ENCODE results near the gene NNMT. TPM values are rescaled to one million over a fixed set of nuclear protein-coding genes. Genes with fewer than 3 reads are reported as not detected.

NNMT gene
- total RNA-seq, 1 donor from 2014 or later = 0.54 TPM

DNA sequence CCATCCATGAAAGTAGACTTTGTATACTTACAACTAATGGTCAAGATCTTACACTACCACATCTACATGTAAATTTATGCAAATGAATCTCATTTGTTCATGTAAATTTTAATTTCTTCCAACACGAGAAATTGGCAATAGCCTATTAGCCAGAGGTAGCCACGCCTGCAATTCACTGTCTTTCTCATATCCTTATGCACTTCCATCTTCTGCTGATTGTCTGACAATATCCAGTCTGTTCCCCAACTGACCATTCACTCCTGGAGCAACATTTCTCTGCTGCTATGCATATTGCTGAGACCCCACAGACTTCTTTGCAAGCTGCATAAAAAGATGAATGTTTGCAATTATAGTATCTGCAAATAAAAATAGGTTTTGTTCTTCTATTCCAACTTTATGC is 2.5 kb downstream of the NNMT start:
- peaks cover 42% of the 10 kb centered on the region for H3K9me3 Mint-ChIP-seq
- DNase-seq (ENCODE audit: low spot score in 2 of 2, unreplicated experiment in 2 of 2) = no peak
- H3K36me3 Mint-ChIP-seq = peaks cover 5% of the 10 kb centered on the region
- H3K27me3 Mint-ChIP-seq (ENCODE audit: low read depth) = no peaks in the 10 kb centered on the region
- TF ChIP-seq, protein P1, sequence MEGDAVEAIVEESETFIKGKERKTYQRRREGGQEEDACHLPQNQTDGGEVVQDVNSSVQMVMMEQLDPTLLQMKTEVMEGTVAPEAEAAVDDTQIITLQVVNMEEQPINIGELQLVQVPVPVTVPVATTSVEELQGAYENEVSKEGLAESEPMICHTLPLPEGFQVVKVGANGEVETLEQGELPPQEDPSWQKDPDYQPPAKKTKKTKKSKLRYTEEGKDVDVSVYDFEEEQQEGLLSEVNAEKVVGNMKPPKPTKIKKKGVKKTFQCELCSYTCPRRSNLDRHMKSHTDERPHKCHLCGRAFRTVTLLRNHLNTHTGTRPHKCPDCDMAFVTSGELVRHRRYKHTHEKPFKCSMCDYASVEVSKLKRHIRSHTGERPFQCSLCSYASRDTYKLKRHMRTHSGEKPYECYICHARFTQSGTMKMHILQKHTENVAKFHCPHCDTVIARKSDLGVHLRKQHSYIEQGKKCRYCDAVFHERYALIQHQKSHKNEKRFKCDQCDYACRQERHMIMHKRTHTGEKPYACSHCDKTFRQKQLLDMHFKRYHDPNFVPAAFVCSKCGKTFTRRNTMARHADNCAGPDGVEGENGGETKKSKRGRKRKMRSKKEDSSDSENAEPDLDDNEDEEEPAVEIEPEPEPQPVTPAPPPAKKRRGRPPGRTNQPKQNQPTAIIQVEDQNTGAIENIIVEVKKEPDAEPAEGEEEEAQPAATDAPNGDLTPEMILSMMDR (IDR thresholded peaks at IDR 0.05; ENCODE audit: unreplicated experiment) = no peak
- H3K27ac Mint-ChIP-seq = no peak overlapping the region
- peaks cover 18% of the 10 kb centered on the region for H3K4me1 Mint-ChIP-seq
- H3K4me3 Mint-ChIP-seq = no peak overlapping the region

DNA sequence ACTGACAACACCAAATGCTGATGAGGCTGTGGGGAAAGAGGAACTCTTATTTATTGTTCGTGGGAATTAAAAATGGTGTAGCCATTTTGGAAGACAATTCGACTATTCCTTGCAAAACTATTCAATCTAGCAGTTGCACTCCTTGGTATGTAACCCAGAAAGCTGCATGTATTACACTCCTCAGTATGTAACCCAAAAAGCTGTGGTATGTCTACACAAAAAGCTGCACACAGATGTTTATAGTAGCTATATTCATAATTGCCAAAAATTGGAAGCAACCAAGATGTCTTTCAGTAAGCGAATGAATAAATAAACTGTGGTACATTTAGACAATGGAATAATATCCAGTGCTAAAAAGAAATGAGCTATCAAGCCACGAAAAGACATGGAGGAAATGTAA is 4.9 kb downstream of the NNMT start:
- H3K4me3 Mint-ChIP-seq = no peak overlapping the region
- no peak overlapping the region for H3K27ac Mint-ChIP-seq
- TF ChIP-seq, protein P1 (IDR thresholded peaks at IDR 0.05; ENCODE audit: unreplicated experiment) = no peak
- H3K27me3 Mint-ChIP-seq (ENCODE audit: low read depth) = no peaks in the 10 kb centered on the region
- DNase-seq (ENCODE audit: low spot score in 2 of 2, unreplicated experiment in 2 of 2) = no peak
- H3K4me1 Mint-ChIP-seq = peaks cover 2% of the 10 kb centered on the region
- peaks cover 43% of the 10 kb centered on the region for H3K9me3 Mint-ChIP-seq
- H3K36me3 Mint-ChIP-seq = peaks cover 6% of the 10 kb centered on the region

DNA sequence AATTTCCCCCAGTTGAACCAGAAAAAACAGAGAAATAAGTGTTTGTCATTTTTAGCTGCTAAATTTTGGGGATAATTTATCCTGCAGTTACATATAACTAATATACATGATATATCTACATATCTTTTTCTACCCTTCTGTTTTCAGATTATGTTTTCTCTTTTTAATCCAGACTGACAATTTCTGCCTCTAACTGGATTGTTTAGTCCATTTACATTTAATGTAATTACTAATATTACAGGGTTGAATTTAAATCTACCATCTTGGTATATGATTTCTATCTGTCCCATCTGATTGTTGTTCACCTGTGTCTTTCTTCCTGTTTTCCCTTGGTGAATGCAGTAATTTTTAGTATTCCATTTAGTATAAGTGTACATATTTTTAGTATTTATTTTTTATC is 5.7 kb downstream of the NNMT start:
- Mint-ChIP-seq H3K36me3 (peaks cover 6% of the 10 kb centered on the region), H3K27ac (no peak overlapping the region), H3K4me3 (no peak overlapping the region), H3K4me1 (no peaks in the 10 kb centered on the region), H3K9me3 (peaks cover 51% of the 10 kb centered on the region), H3K27me3 (ENCODE audit: low read depth) (no peaks in the 10 kb centered on the region)
- no peak for DNase-seq (ENCODE audit: low spot score in 2 of 2, unreplicated experiment in 2 of 2)
- TF ChIP-seq, protein P1 (IDR thresholded peaks at IDR 0.05; ENCODE audit: unreplicated experiment) = no peak

DNA sequence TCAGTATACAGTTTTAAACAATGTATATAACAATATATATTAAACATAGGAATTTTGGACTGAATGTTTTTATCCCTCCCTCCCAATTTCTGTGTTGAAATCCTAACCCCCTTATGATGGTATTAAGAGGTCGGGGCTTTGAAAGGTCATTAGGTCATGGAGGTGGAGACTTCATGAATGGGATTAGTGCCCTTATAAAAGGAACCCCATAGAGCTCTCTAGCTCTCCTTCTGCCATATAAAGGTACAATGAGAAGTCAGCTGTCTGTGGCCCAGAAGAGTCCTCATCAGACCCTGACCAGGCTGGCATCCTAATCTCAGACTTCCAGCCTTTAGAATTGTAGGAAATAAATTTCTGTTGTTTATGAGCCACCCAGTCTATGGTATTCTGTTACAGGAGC is 6.5 kb downstream of the NNMT start:
- Mint-ChIP-seq H3K4me3 (no peak overlapping the region), H3K4me1 (peaks cover under 1% of the 10 kb centered on the region), H3K27me3 (ENCODE audit: low read depth) (peaks cover 2% of the 10 kb centered on the region), H3K9me3 (peaks cover 57% of the 10 kb centered on the region), H3K27ac (no peak overlapping the region), H3K36me3 (peaks cover 6% of the 10 kb centered on the region)
- TF ChIP-seq, protein P1 (IDR thresholded peaks at IDR 0.05; ENCODE audit: unreplicated experiment) = no peak
- DNase-seq (ENCODE audit: low spot score in 2 of 2, unreplicated experiment in 2 of 2) = no peak

DNA sequence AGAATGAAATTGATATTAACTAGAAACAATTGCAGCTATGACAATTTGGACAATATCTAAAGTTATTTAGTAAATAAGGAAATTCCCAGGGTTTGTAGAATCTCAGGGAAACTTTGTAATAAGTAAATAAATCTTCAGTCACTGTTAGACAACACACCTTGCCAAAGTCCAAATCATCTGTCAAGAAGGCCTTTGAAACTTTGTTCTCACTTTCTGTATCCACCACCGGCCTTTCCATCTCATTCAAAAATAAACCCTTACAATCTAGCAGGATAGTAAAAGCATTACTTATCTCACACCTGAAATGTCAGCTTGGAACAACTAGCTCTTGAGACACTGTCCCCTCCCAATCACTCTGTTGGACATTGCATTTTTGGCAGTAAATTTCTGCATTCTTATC is 7.9 kb downstream of the NNMT start:
- no peak for DNase-seq (ENCODE audit: low spot score in 2 of 2, unreplicated experiment in 2 of 2)
- Mint-ChIP-seq H3K4me1 (peaks cover 2% of the 10 kb centered on the region), H3K27me3 (ENCODE audit: low read depth) (peaks cover 9% of the 10 kb centered on the region), H3K9me3 (peaks cover 47% of the 10 kb centered on the region), H3K27ac (no peak overlapping the region), H3K36me3 (peaks cover 6% of the 10 kb centered on the region), H3K4me3 (no peak overlapping the region)
- TF ChIP-seq, protein P1 (IDR thresholded peaks at IDR 0.05; ENCODE audit: unreplicated experiment) = no peak

DNA sequence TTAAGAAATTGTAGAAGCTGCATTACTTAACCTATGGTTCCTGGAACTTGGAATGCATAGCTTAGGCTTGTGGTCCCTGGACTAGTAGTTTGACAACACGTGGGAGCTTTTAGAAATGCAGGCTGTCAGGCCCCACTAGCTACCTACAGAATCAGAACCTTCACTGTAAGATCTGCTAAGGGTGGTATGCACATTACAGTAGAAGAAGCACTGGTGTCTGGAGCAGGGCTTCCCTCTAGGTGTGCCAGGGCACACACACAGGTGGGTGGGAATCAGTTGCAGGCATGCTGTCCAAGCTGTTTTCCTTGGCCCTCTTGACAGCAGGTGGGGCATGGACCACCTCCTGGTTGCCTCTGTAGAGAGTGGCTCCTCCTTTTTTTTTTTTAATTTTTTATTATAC is 8.8 kb downstream of the NNMT start:
- no peak overlapping the region for H3K27ac Mint-ChIP-seq
- peaks cover 9% of the 10 kb centered on the region for H3K27me3 Mint-ChIP-seq (ENCODE audit: low read depth)
- H3K36me3 Mint-ChIP-seq = peaks cover 6% of the 10 kb centered on the region
- H3K4me3 Mint-ChIP-seq = no peak overlapping the region
- H3K4me1 Mint-ChIP-seq = peaks cover 2% of the 10 kb centered on the region
- peaks cover 39% of the 10 kb centered on the region for H3K9me3 Mint-ChIP-seq
- TF ChIP-seq, protein P1 (IDR thresholded peaks at IDR 0.05; ENCODE audit: unreplicated experiment) = no peak
- no peak for DNase-seq (ENCODE audit: low spot score in 2 of 2, unreplicated experiment in 2 of 2)
